Measurements from ENCODE around the gene KRTAP5-9.
"Not testable (repeated sequence)": the region's sequence is repeated elsewhere in the genome, so short reads cannot be mapped to it uniquely, and the experiment has no call there.

DNA sequence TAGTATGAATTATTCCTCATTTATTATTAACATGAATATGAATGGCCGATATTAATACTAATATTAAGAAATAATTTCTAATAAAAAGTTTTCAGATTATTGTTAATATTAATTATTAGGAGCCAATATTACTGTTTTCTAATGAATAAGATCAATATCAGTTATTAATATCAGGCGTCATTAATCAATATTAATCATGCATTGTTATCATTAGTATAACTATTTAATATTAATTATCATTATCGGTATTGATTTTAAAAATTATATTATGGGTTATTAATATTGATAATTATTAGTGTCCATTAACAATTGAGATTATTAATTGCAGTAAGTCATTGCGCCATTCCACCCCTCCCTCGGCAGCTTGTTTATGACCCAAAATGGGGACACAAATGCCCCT is 37.5 kb downstream of the KRTAP5-9 start:
- TF ChIP-seq, protein P1, sequence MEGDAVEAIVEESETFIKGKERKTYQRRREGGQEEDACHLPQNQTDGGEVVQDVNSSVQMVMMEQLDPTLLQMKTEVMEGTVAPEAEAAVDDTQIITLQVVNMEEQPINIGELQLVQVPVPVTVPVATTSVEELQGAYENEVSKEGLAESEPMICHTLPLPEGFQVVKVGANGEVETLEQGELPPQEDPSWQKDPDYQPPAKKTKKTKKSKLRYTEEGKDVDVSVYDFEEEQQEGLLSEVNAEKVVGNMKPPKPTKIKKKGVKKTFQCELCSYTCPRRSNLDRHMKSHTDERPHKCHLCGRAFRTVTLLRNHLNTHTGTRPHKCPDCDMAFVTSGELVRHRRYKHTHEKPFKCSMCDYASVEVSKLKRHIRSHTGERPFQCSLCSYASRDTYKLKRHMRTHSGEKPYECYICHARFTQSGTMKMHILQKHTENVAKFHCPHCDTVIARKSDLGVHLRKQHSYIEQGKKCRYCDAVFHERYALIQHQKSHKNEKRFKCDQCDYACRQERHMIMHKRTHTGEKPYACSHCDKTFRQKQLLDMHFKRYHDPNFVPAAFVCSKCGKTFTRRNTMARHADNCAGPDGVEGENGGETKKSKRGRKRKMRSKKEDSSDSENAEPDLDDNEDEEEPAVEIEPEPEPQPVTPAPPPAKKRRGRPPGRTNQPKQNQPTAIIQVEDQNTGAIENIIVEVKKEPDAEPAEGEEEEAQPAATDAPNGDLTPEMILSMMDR (IDR thresholded peaks at IDR 0.05) = not testable (repeated sequence)
- TF ChIP-seq POLR2A (IDR thresholded peaks at IDR 0.05) = not testable (repeated sequence)

All from lower leg skin (tissue), 3 donors.